HCT116 (cell line): ENCODE data around the gene CES5A. TPM values are rescaled to one million over a fixed set of nuclear protein-coding genes. Genes with fewer than 3 reads are reported as not detected.

Source experiments
- ATAC-seq: fragments of 200-7000 bp; cut with Tn5 transposase; 2 replicates; pipeline ENCODE4 v1.9.1; 2020; ENCODE audit warnings: mild to moderate bottlenecking, moderate library complexity
- BruUV-seq: library from RNA; stranded (reverse); fragments of 400-500 nt; replicated peaks from 2 replicates; lab custom pipeline; 2021; lab: Mats Ljungman, UMichigan
- CTCF ChIA-PET: fragments of 300-600 bp; sonication (Branson Sonifier 250); formaldehyde crosslinking; loops from one replicate; lab custom pipeline; 2021; ENCODE audit warnings: antibody characterized with exemption; lab: Charles Lee
- POLR2A ChIA-PET: fragments of 300-600, 350-600 bp; sonication (Branson Sonifier 250); formaldehyde crosslinking; loops from one replicate; lab custom pipeline; 2021; ENCODE audit warnings: antibody characterized with exemption; lab: Charles Lee
- RAD21 ChIA-PET, 2 experiments: fragments of 300-600 bp; sonication (Branson Sonifier 250); formaldehyde crosslinking; loops; one replicate each; lab custom pipeline; 2023; ENCODE audit warnings: low total read pairs in 2 of 2; ENCODE audit not compliant: uncharacterized antibody in 2 of 2, unreplicated experiment in 2 of 2, low non-redundant PET in 1 of 2; lab: Charles Lee
- DNase-seq: peaks from one replicate; pipeline ENCODE4 v3.0.0-alpha.2; 2010; ENCODE audit warnings: low read depth, low spot score
- H2AFZ ChIP-seq: fragments of 200-600 bp; shearing (Covaris generic), sonication (generic); 2 replicates; pipeline ENCODE4 v1.6.1; 2017; ENCODE audit warnings: low read depth, mixed run types, mixed read lengths, antibody characterized with exemption, low read length; ENCODE audit not compliant: poor library complexity, severe bottlenecking
- H3K27ac ChIP-seq: 2 replicates; pipeline ENCODE4 v1.5.1; 2012; ENCODE audit warnings: low read depth, low read length
- H3K27me3 ChIP-seq: fragments of 200-600 bp; sonication (generic); 2 replicates; pipeline ENCODE4 v1.6.1; 2016; ENCODE audit warnings: mixed run types, low read length, mixed read lengths; ENCODE audit not compliant: insufficient read depth
- H3K36me3 ChIP-seq, 2 experiments: fragments of 200-500 bp in 1 of 2; fragments of 200-600 bp in 1 of 2; sonication (Bioruptor generic) in 1 of 2; sonication (generic) in 1 of 2; 2 replicates each; pipeline versions ENCODE4 v1.5.1 to v1.6.1; 2014 to 2016; ENCODE audit warnings: low read length in 2 of 2, inconsistent platforms in 1 of 2, mixed read lengths in 1 of 2, mixed run types in 1 of 2; ENCODE audit not compliant: insufficient read depth in 2 of 2, control insufficient read depth in 1 of 2
- H3K4me1 ChIP-seq, 2 experiments: fragments of 200-600 bp in 1 of 2; sonication (generic) in 1 of 2; 2 replicates each; pipeline versions ENCODE4 v1.5.1 to v1.6.1; 2012 to 2017; ENCODE audit warnings: low read length in 2 of 2, inconsistent platforms in 1 of 2, mild to moderate bottlenecking in 1 of 2, mixed read lengths in 1 of 2, mixed run types in 1 of 2, moderate library complexity in 1 of 2; ENCODE audit not compliant: insufficient read depth in 2 of 2, control insufficient read depth in 1 of 2
- H3K4me2 ChIP-seq: fragments of 200-600 bp; sonication (generic); 2 replicates; pipeline ENCODE4 v1.6.1; 2017; ENCODE audit warnings: mixed run types, low read length, mixed read lengths
- H3K4me3 ChIP-seq, 2 experiments: fragments of 200-600 bp in 1 of 2; sonication (generic) in 1 of 2; replicated peaks in 1 of 2; 2 replicates each; pipeline ENCODE4 v1.5.1; 2011 to 2016; ENCODE audit warnings: low read length in 2 of 2, control low read depth in 1 of 2, low read depth in 1 of 2, mild to moderate bottlenecking in 1 of 2, mixed read lengths in 1 of 2, mixed run types in 1 of 2
- H3K79me2 ChIP-seq: fragments of 200-600 bp; sonication (generic); 2 replicates; pipeline ENCODE4 v1.6.1; 2017; ENCODE audit warnings: mild to moderate bottlenecking, mixed run types, low read length, moderate library complexity, mixed read lengths; ENCODE audit not compliant: insufficient read depth
- H3K9ac ChIP-seq: fragments of 200-600 bp; sonication (generic); 2 replicates; pipeline ENCODE4 v1.6.1; 2016; ENCODE audit warnings: low read length, mixed read lengths
- H3K9me2 ChIP-seq: fragments of 200-600 bp; sonication (generic), shearing (Covaris generic); 2 replicates; pipeline ENCODE4 v1.6.1; 2017; ENCODE audit warnings: mixed run types, mild to moderate bottlenecking, moderate library complexity; ENCODE audit not compliant: insufficient read depth
- H3K9me3 ChIP-seq, 2 experiments: fragments of 200-500 bp in 1 of 2; fragments of 200-600 bp in 1 of 2; sonication (Bioruptor generic) in 1 of 2; sonication (generic) in 1 of 2; 2 replicates each; pipeline ENCODE4 v1.6.1; 2014 to 2017; ENCODE audit warnings: low read length in 2 of 2, mixed read lengths in 2 of 2, inconsistent platforms in 1 of 2, low read depth in 1 of 2, mild to moderate bottlenecking in 1 of 2, mixed run types in 1 of 2, moderate library complexity in 1 of 2; ENCODE audit not compliant: control insufficient read depth in 1 of 2, insufficient read depth in 1 of 2
- H4K20me1 ChIP-seq: fragments of 200-600 bp; sonication (generic), shearing (Covaris generic); 2 replicates; pipeline ENCODE4 v1.6.1; 2017; ENCODE audit warnings: mixed run types, mild to moderate bottlenecking, moderate library complexity; ENCODE audit not compliant: insufficient read depth
- EZH2 ChIP-seq: fragments of 200-600 bp; sonication (generic); IDR thresholded peaks from 2 replicates; pipeline ENCODE4 v1.6.1; 2017; ENCODE audit warnings: antibody characterized with exemption, mixed run types
- ZNF274 ChIP-seq: fragments of 200-500 bp; sonication (Bioruptor generic); IDR thresholded peaks from 2 replicates; pipeline ENCODE4 v1.6.1; 2014; ENCODE audit warnings: mild to moderate bottlenecking, low read depth, low read length, inconsistent platforms
- intact Hi-C: fragments of 100-400 bp; cut with micrococcal nuclease; formaldehyde crosslinking; loops from 2 replicates; pipeline ENCODE4 v1.10.0; 2022
- total RNA-seq: library from RNA; stranded (reverse); gene quantifications from one replicate; pipeline ENCODE4 v1.2.1, GENCODE V29; 2021; ENCODE audit not compliant: unreplicated experiment

The CES5A gene
- total RNA-seq, 1 experiment from 2014 or later: not detected

DNA sequence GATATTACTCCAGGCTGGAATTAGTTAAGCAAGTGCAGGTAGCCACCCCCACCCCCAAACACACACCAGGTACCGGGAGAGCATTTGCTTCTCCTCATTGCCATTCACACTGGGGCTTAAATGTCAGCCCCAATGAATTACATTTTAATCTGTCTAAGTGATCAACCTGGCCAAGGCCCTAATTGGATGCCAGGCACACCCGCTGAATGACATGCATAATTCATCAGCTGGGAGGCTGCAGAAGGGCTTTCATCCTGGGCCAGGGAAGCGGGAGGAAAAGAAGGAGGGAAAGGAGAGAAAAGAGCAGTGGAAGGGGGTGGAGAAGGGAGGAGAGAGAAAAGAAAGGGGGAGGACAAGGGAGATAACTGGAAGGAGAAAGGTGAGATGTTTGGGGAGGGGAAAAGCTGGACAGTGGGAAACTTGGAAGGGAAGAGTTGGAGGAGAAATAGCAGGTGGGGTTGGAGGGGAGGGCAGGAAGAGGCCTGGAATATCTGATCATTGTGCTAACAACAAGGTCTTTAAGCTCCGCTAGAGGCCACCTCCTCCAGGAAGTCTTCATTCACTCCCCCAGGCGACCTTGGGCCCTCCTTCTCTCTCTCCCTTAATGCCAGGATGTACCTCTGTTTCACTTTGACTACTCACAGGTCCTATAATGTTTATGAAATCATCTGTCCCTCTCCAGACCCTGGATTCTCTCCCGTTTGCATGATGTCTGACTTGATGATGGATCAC, 40.1 kb upstream of the CES5A start:
- ChIA-PET CTCF (no interaction called here), POLR2A (no interaction called here), RAD21 (no interaction called here)
- Histone ChIP-seq H3K27me3 (peaks cover 37% of the 10 kb centered on the region), H3K79me2 (no peaks in the 10 kb centered on the region), H3K4me2 (no peak overlapping the region), H3K9ac (no peak overlapping the region), H3K36me3 (no peaks in the 10 kb centered on the region), H3K4me3 (no peak overlapping the region), H3K9me3 (no peaks in the 10 kb centered on the region), H4K20me1 (no peaks in the 10 kb centered on the region), H3K27ac (no peak overlapping the region), H3K9me2 (no peaks in the 10 kb centered on the region), H3K4me1 (no peaks in the 10 kb centered on the region), H2AFZ (no peak overlapping the region)
- TF ChIP-seq ZNF274: no peak
- intact Hi-C loops: no loop called here
- BruUV-seq: no TSS peak
- DNase-seq (no peak), ATAC-seq (no peak)

DNA sequence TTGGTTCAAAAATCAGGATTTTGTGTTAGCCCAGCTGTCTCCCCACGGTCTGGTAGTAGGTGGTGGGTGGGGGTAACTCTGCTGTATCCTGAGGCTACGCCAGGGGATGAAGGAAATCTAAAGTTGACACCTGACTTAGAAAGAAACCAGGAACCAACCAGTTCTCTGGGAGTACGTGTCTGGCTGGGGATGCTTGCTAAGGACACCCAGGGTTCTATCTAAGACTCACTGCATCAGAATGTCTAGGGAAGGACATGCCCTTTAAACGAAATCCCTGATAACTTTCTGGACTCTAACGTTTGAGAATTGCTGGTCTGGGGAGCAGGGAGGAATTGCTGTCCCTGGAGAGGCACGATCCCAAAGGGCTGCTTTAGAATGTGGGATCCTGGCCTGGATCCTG, 39.2 kb upstream of the CES5A start:
- H3K9ac ChIP-seq: no peak overlapping the region
- H3K4me1 ChIP-seq: no peaks in the 10 kb centered on the region
- ATAC-seq (no peak), DNase-seq (no peak)
- H2AFZ ChIP-seq: no peak overlapping the region
- H3K4me2 ChIP-seq: no peak overlapping the region
- no peaks in the 10 kb centered on the region for H3K9me2 ChIP-seq
- ChIA-PET POLR2A (no interaction called here), CTCF (no interaction called here), RAD21 (no interaction called here)
- H3K27ac ChIP-seq: no peak overlapping the region
- intact Hi-C loops: no loop called here
- no peaks in the 10 kb centered on the region for H3K79me2 ChIP-seq
- peaks cover 42% of the 10 kb centered on the region for H3K27me3 ChIP-seq
- H3K4me3 ChIP-seq: no peak overlapping the region
- H4K20me1 ChIP-seq: no peaks in the 10 kb centered on the region
- no peaks in the 10 kb centered on the region for H3K9me3 ChIP-seq
- no TSS peak for BruUV-seq
- TF ChIP-seq EZH2: no peak
- no peaks in the 10 kb centered on the region for H3K36me3 ChIP-seq
